ENCODE measurements around the gene KIF3C. TPM values are rescaled to one million over a fixed set of nuclear protein-coding genes. Genes with fewer than 3 reads are reported as not detected.
"Not testable (repeated sequence)": the region's sequence is repeated elsewhere in the genome, so short reads cannot be mapped to it uniquely, and the experiment has no call there.

The KIF3C gene
- total RNA-seq, 2 experiments from 2014 or later, result 3.6 to 3.8 TPM

DNA sequence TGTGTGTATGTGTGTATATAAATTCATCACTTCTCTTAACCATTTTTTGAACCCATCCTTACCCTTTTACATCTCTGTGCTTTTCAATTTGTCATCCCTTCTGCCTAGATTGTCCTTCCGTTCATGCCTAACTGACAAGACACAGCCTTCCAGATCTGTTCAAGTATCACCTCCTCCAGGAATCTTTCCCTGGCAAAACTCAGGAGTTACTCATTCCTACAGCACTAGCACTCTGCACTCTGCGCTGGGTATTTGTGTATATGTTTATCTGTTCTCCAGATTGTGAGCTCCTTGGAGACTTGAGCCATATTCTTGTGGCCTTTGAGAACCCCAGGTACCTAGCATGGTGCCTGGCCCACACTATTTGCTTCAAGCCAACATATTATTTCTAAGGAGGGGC lies 77.2 kb downstream of the KIF3C start:
- H3K4me1 Mint-ChIP-seq (ENCODE audit: low read depth), result no peaks in the 10 kb centered on the region
- TF ChIP-seq, protein P1, sequence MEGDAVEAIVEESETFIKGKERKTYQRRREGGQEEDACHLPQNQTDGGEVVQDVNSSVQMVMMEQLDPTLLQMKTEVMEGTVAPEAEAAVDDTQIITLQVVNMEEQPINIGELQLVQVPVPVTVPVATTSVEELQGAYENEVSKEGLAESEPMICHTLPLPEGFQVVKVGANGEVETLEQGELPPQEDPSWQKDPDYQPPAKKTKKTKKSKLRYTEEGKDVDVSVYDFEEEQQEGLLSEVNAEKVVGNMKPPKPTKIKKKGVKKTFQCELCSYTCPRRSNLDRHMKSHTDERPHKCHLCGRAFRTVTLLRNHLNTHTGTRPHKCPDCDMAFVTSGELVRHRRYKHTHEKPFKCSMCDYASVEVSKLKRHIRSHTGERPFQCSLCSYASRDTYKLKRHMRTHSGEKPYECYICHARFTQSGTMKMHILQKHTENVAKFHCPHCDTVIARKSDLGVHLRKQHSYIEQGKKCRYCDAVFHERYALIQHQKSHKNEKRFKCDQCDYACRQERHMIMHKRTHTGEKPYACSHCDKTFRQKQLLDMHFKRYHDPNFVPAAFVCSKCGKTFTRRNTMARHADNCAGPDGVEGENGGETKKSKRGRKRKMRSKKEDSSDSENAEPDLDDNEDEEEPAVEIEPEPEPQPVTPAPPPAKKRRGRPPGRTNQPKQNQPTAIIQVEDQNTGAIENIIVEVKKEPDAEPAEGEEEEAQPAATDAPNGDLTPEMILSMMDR (IDR thresholded peaks at IDR 0.05), result no peak
- ATAC-seq (no peak), DNase-seq (no peak)
- no peaks in the 10 kb centered on the region for H3K36me3 Mint-ChIP-seq (ENCODE audit: low read depth)
- H3K27ac Mint-ChIP-seq, result no peak overlapping the region
- H3K4me3 Mint-ChIP-seq, result no peak overlapping the region
- intact Hi-C loops (cut with micrococcal nuclease), result no loop called here
- CTCF ChIA-PET, result interaction anchor here (1.0 to 1.2 kb wide), 2 partner anchors 46 to 298 kb away, joined by 4 to 5 read pairs; no protein-coding TSS in a partner anchor
- H3K27me3 Mint-ChIP-seq, result peaks cover 6% of the 10 kb centered on the region
- POLR2A ChIA-PET, result no interaction called here
- no peaks in the 10 kb centered on the region for H3K9me3 Mint-ChIP-seq

DNA sequence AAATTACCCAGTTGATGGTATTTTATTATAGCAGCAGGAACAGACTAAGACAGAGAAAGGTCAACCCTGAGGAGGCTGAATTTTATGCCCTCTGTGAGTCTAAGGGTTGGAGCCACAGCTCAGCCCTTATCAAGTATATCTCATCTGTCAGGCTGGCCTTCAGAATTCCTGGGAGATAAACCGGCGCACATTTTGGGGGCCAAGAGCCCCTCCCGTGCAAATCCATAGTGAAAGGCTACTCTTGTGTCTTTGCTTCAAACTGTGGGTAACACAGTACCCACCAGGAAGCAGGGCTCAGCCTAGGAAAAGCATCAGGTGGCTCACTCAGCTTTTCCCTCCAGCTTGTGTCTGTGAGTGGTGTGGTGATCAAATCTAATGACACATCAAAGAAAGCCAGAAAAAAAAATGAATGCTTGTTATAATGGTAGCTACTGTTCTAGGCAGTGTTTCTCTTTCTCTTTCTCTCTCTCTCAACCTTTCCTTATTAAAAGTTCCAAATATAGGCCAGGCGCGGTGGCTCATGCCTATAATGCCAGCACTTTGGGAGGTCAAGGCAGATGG lies 79.0 kb downstream of the KIF3C start:
- CTCF ChIA-PET, result interaction anchor here (1.3 to 1.6 kb wide), 2 partner anchors 14 to 47 kb away, joined by 3 to 5 read pairs; no protein-coding TSS in a partner anchor
- intact Hi-C loops (cut with micrococcal nuclease), result no loop called here
- POLR2A ChIA-PET, result interaction anchor here (1.4 kb wide), 1 partner anchor 13 kb away, joined by 4 read pairs; no protein-coding TSS in a partner anchor
- DNase-seq (no peak), ATAC-seq (no peak)
- TF ChIP-seq, protein P1 (IDR thresholded peaks at IDR 0.05), result no peak
- H3K4me1 Mint-ChIP-seq (ENCODE audit: low read depth), result no peaks in the 10 kb centered on the region
- no peaks in the 10 kb centered on the region for H3K9me3 Mint-ChIP-seq
- H3K27ac Mint-ChIP-seq, result no peak overlapping the region
- no peaks in the 10 kb centered on the region for H3K36me3 Mint-ChIP-seq (ENCODE audit: low read depth)
- no peak overlapping the region for H3K4me3 Mint-ChIP-seq
- H3K27me3 Mint-ChIP-seq, result peaks cover 6% of the 10 kb centered on the region

DNA sequence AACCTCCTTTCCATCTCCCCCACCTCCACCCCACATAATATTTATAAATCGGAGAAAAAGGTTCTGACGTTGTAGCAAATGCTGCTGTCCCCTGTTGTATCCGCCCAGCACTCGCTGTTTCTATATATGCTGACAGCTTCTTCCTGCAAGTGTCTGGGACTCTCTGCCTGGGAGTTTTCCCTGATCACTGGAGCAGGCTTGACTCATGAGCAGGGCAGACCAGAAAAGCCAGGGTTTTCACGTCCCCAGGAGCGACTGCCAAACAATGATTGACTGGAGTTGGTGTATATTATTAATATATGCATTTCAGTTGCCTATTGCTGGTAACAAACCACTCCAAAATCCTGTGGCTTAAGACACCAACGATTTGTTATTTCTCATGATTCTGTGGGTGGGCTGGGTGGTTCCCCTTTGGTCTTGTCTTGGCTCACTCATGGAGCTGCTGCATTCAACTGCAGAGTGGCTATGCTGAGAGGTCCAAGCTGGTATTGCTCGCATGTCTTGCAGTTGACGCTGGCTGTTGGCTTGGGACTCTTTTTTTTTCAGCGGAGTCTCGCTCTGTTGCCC lies 82.8 kb downstream of the KIF3C start:
- Mint-ChIP-seq H3K36me3 (ENCODE audit: low read depth) (no peaks in the 10 kb centered on the region), H3K4me3 (no peak overlapping the region), H3K9me3 (no peaks in the 10 kb centered on the region), H3K27ac (no peak overlapping the region), H3K27me3 (no peaks in the 10 kb centered on the region), H3K4me1 (ENCODE audit: low read depth) (no peaks in the 10 kb centered on the region)
- no peak for ATAC-seq
- TF ChIP-seq, protein P1 (IDR thresholded peaks at IDR 0.05), result no peak
- DNase-seq, result no peak
- POLR2A ChIA-PET, result no interaction called here
- intact Hi-C loops (cut with micrococcal nuclease), result no loop called here
- CTCF ChIA-PET, result no interaction called here

DNA sequence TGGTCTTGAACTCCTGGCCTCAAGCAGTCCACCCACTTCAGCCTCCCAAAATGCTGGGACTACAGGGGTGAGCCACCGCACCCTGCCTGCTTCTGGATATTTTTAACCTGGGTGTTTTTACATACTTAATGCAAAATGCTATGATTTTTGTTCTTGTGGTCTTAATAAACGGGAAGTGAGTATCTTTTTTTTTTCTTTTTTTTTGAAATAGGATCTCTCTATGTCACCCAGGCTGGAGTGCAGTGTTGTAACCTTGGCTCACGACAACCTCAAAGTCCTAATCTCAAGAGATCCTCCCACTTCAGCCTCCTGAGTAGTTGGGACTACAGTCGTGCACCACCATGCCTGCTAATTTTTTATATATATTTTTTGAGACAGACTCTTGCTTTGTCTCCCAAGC lies 84.8 kb downstream of the KIF3C start:
- no peak overlapping the region for H3K27ac Mint-ChIP-seq
- no peak for DNase-seq
- intact Hi-C loops (cut with micrococcal nuclease), result no loop called here
- POLR2A ChIA-PET, result interaction anchor here (1.4 kb wide), 1 partner anchor 19 kb away, joined by 3 read pairs; the partner anchor contains the start of gene ASXL2
- CTCF ChIA-PET, result no interaction called here
- no peaks in the 10 kb centered on the region for H3K4me1 Mint-ChIP-seq (ENCODE audit: low read depth)
- H3K36me3 Mint-ChIP-seq (ENCODE audit: low read depth), result no peaks in the 10 kb centered on the region
- no peaks in the 10 kb centered on the region for H3K9me3 Mint-ChIP-seq
- H3K4me3 Mint-ChIP-seq, result no peak overlapping the region
- ATAC-seq, result no peak
- no peaks in the 10 kb centered on the region for H3K27me3 Mint-ChIP-seq
- TF ChIP-seq, protein P1 (IDR thresholded peaks at IDR 0.05), result no peak

DNA sequence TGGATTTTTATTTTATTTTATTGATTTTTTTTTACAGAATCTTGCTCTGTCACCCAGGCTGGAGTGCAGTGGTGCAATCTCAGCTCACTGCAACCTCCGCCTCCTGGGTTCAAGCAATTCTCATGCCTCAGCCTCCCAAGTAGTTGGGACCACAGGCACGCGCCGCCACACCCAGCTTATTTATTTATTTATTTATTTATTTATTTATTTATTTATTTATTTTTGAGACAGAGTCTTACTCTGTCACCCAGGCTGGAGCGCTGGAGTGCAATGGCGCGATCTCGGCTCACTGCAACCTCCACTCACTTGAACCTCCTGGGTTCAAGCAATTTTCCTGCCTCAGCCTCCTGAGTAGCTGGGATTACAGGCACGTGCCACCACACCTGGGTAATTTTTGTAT lies 86.0 kb downstream of the KIF3C start:
- H3K27ac Mint-ChIP-seq; H3K36me3 Mint-ChIP-seq (ENCODE audit: low read depth); ATAC-seq; H3K9me3 Mint-ChIP-seq; H3K27me3 Mint-ChIP-seq; H3K4me1 Mint-ChIP-seq (ENCODE audit: low read depth); H3K4me3 Mint-ChIP-seq; CTCF ChIA-PET; POLR2A ChIA-PET; DNase-seq; intact Hi-C loops (cut with micrococcal nuclease): not testable (repeated sequence)

All from activated CD8-positive, alpha-beta T cell treated with anti-CD3 and anti-CD28 coated beads for 36 hours (primary cell).